HepG2 (cell line): Measurements from ENCODE around the gene SERTAD1. TPM values are rescaled to one million over a fixed set of nuclear protein-coding genes. Genes with fewer than 3 reads are reported as not detected.

Experiments used
- AKNA ChIP-seq: sonication (generic); formaldehyde crosslinking; IDR thresholded peaks from 2 replicates; pipeline ENCODE4 v1.4.0; 2020; ENCODE audit warnings: missing genetic modification reagents, borderline replicate concordance
- BCL3 ChIP-seq: sonication (generic); formaldehyde crosslinking; IDR thresholded peaks from 2 replicates; pipeline ENCODE4 v1.5.1; 2020; ENCODE audit warnings: mild to moderate bottlenecking, missing genetic modification reagents, moderate library complexity
- EHMT2 ChIP-seq: fragments of 200-600 bp; sonication (generic); IDR thresholded peaks from 2 replicates; pipeline ENCODE4 v1.7.0; 2017; ENCODE audit warnings: antibody characterized with exemption, low read depth, low read length, borderline replicate concordance
- ELK4 ChIP-seq: sonication (generic); formaldehyde crosslinking; IDR thresholded peaks from 2 replicates; pipeline ENCODE4 v1.9.0; 2021; ENCODE audit warnings: missing genetic modification reagents, borderline replicate concordance
- GZF1 ChIP-seq: sonication (generic); formaldehyde crosslinking; IDR thresholded peaks from 2 replicates; pipeline ENCODE4 v1.5.1; 2020; ENCODE audit warnings: mild to moderate bottlenecking, missing genetic modification reagents
- HINFP ChIP-seq: sonication (generic); formaldehyde crosslinking; IDR thresholded peaks from 2 replicates; pipeline ENCODE4 v1.4.0; 2020; ENCODE audit warnings: low read depth, mild to moderate bottlenecking, missing genetic modification reagents
- POLR2AphosphoS2 ChIP-seq: IDR thresholded peaks from 2 replicates; pipeline ENCODE4 v1.6.1; 2011; ENCODE audit warnings: low read depth, low read length, improper control_type of control experiment
- SMAD3 ChIP-seq: sonication (generic); formaldehyde crosslinking; IDR thresholded peaks from 2 replicates; pipeline ENCODE4 v1.4.0; 2020; ENCODE audit warnings: missing genetic modification reagents
- SMARCC2 ChIP-seq: fragments of 450-650 bp; IDR thresholded peaks from 2 replicates; pipeline ENCODE4 v1.6.1; 2017; ENCODE audit warnings: antibody characterized with exemption, mild to moderate bottlenecking
- ZFAT ChIP-seq: sonication (generic); formaldehyde crosslinking; conservative IDR thresholded peaks from 2 replicates; pipeline ENCODE4 v1.8.1; 2023; ENCODE audit warnings: missing genetic modification reagents, inconsistent platforms
- ZFP41 ChIP-seq: sonication (generic); formaldehyde crosslinking; IDR thresholded peaks from 2 replicates; pipeline ENCODE4 v1.4.0; 2020; ENCODE audit warnings: mild to moderate bottlenecking, missing genetic modification reagents, borderline replicate concordance
- ZNF205 ChIP-seq: IDR thresholded peaks from 2 replicates; pipeline ENCODE4 v1.6.1; 2018; ENCODE audit warnings: missing biosample characterization, missing genetic modification reagents
- ZNF253 ChIP-seq: sonication (generic); formaldehyde crosslinking; IDR thresholded peaks from 2 replicates; pipeline ENCODE4 v1.8.0; 2022; ENCODE audit warnings: mild to moderate bottlenecking, missing genetic modification reagents, borderline replicate concordance
- ZNF264 ChIP-seq: sonication (generic); formaldehyde crosslinking; IDR thresholded peaks from 2 replicates; pipeline ENCODE4 v1.4.0; 2020; ENCODE audit warnings: missing genetic modification reagents
- ZNF317 ChIP-seq: sonication (generic); formaldehyde crosslinking; IDR thresholded peaks from 2 replicates; pipeline ENCODE4 v1.5.0; 2020; ENCODE audit warnings: mild to moderate bottlenecking, missing genetic modification reagents
- ZNF607 ChIP-seq: sonication (generic); formaldehyde crosslinking; IDR thresholded peaks from 2 replicates; pipeline ENCODE4 v1.5.1; 2020; ENCODE audit warnings: missing genetic modification reagents, mild to moderate bottlenecking, borderline replicate concordance
- ZNF614 ChIP-seq: IDR thresholded peaks from 2 replicates; pipeline ENCODE4 v1.6.1; 2018; ENCODE audit warnings: missing biosample characterization, missing genetic modification reagents, inconsistent platforms, borderline replicate concordance
- ZNF652 ChIP-seq: IDR thresholded peaks from 2 replicates; pipeline ENCODE4 v1.6.1; 2016; ENCODE audit warnings: low read depth, borderline replicate concordance
- ZSCAN21 ChIP-seq: sonication (generic); formaldehyde crosslinking; IDR thresholded peaks from 2 replicates; pipeline ENCODE4 v1.8.0; 2022; ENCODE audit warnings: mild to moderate bottlenecking, missing genetic modification reagents, moderate library complexity, borderline replicate concordance
- polyA plus RNA-seq, 8 experiments: library from polyadenylated mRNA; depleted of rRNA in 3 of 8; stranded (reverse) in 7 of 8; unstranded in 1 of 8; fragments of >200 nt; fragmentation: Illumina TruSeq in 4 of 8; extraction: Trizol in 4 of 8; gene quantifications; 2 replicates each; pipeline versions ENCODE4 v1.2.1 to v1.2.3, GENCODE V29; 2011 to 2016; ENCODE audit warnings: low read depth in 4 of 8, missing spikeins in 1 of 8, mixed read lengths in 1 of 8; ENCODE audit not compliant: insufficient read depth in 1 of 8
- total RNA-seq, 5 experiments: library from RNA; depleted of rRNA; stranded (reverse); fragments of >200 nt; fragmentation: Illumina TruSeq; extraction: Trizol; gene quantifications; 2 replicates each; pipeline ENCODE4 v1.2.3, GENCODE V29; 2016; ENCODE audit warnings: low read depth in 1 of 5

The SERTAD1 gene
- total and polyA plus RNA-seq, 2 of the 13 experiments (the other 11 are each of a cell fraction or from before 2014, with no cell fraction given), result 4.3 to 4.5 TPM

GRCh38 chr19:40443131-40443999, 17.6 kb upstream of the SERTAD1 start (continued):
- TF ChIP-seq GZF1 (CRISPR knock-in tag) (no peak), ZNF317 (CRISPR knock-in tag) (no peak), ZNF614 (CRISPR knock-in tag) (peak; percentile 59; the same call in 1 of the 2 replicates), HINFP (no peak), ZNF205 (peak; percentile 96), POLR2AphosphoS2 (no peak), ELK4 (CRISPR knock-in tag) (no peak), EHMT2 (no peak), ZSCAN21 (no peak), ZFAT (CRISPR knock-in tag) (no peak), AKNA (CRISPR knock-in tag) (no peak), ZNF652 (CRISPR knock-in tag) (no peak), ZNF264 (CRISPR knock-in tag) (no peak), BCL3 (no peak), ZNF607 (CRISPR knock-in tag) (no peak; the same call in 1 of the 2 replicates), ZFP41 (CRISPR knock-in tag) (no peak), ZNF253 (CRISPR knock-in tag) (no peak), SMARCC2 (no peak), SMAD3 (no peak)
